Embryonic facial prominence (tissue), 1 donor: Measurements from ENCODE around the gene BORCS8.

Experiments
- DNase-seq: peaks from one replicate; pipeline ENCODE4 v3.0.0-alpha.2; 2016; ENCODE audit errors: extremely low spot score

Gene BORCS8

DNA sequence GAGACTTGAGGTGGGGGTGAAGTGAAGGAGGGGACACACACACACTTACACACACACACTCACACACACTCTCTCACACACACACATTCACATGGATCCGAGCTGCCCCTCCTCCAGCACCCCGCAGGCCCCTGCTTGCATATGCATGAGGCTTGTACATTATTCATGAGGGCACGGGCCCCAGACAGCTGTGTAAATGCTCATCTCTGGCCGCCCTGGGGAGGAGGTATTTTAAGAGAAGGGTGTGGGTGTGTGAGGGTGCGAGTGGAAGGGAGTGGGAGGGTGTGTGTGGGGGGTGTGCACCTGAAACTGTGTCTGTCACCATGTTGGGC, 22.2 kb upstream of the BORCS8 start:
- DNase-seq, result no peak

DNA sequence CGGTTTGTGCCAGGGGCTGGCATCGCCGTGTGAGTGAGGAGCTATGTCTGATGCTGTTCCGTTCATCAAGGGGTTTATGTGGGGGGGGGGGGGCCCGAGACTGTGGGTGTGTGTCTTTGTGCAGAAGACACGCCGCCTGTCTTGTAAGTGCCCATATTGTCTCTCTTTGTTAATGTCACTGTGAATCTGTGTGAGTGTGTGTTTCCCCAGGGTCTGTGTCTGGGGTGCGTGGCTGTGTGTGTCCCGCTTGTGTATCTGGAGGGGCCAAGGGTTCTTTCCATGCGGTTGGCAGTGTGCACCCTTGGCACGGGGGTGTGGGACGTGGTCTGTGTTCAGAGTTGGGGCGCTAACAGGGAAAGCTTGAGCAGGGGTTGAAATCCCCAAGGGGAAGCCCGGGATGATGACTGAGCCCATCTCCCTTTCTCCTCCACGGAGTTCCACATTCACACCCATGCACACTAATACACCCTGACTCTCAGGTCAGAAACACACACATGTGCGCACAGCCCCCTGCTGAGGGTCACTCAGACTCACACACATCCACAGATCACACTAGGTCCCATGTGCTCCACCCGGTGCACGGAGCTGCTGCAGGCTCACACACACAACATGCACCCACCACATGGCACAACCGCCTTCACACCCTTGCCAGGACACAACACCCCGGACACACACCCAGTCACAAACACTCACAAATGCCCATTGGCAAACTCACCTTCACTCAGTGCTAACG, 21.6 kb upstream of the BORCS8 start:
- no peak for DNase-seq

- no peak for DNase-seq
These were observed 21.0 kb upstream of the BORCS8 start for GRCh38 chr19:19212916-19213315.

- DNase-seq, result no peak
These were observed 19.8 kb upstream of the BORCS8 start, which contains the start of gene NCAN for GRCh38 chr19:19211499-19212420. TSS of gene NCAN (plus strand) at chr19:19211958. CDS start at chr19:19216954, 4,996 bp downstream.

- no peak for DNase-seq
These were observed 17.4 kb upstream of the BORCS8 start for GRCh38 chr19:19209372-19209771.

DNA sequence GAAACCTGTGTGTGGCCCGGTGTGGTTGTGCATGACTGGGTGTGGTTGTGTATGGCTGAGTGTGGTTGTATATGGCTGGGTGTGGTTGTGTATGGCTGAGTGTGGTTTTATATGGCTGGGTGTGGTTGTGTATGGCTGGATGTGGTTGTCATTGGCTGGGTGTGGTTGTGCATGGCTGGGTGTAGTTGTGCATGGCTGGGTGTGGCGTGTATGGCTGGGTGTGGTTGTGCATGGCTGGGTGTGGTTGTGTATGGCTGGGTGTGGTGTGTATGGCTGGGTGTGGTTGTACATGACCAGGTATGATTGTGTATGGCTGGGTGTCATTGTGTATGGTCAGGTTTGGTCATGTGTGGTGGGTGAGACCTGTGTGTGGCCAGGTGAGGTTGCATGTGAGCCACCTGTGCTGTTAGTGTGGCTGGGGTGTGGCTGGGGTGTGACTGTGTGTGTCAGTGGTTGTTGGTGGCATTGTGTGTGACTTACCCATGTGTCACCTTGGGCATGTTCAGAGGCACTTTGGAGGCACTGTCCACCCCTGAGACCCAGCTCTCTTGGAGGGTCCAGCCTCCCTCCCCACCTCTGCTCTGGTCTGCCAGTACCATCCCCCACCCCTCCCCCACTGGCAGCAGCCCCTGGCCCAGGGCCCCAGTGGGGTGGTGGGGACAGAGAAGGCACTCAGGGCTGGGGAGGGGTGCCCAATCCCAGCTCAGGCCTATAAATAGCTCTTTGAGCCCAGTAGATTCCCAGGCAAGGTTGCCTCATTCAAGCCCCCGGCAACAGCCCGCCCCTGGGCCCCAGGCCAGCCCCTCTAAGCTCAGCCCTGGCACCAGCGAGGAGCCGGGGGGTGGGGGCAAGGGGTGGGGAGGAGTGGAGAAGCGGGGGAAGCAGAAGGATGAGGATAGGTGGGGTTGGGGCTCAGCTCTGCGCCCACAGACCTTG, 16.0 kb upstream of the BORCS8 start:
- no peak for DNase-seq

DNA sequence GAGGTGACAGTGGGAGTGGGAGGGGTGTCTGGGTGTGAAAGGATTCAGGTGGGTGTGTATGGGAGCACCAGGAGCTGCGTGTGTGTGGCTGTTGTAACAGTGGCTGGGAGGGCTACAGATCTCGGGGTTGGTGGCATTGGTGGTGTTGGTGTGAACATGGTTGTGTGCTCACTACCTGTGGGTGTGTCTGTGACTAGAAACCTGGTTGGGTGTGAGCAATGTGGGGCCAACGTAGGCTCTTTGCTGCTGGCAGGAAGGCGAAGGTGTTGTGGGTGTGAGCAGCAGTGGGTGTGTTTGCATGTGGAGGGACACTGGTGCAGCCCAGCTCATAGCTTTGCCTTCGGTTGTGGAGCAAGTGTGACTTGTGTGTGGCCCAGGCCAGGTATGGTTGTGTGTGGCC, 15.0 kb upstream of the BORCS8 start:
- DNase-seq, result no peak

- DNase-seq, result no peak
These were observed 13.8 kb upstream of the BORCS8 start for GRCh38 chr19:19205416-19206410.

GRCh38 chr19:19204181-19204580, 12.2 kb upstream of the BORCS8 start:
- no peak for DNase-seq

- DNase-seq, result peak; percentile 64
These were observed 11.3 kb upstream of the BORCS8 start, which contains the start of gene NR2C2AP for GRCh38 chr19:19203012-19203856. TSS of gene NR2C2AP (minus strand) at chr19:19203414. CDS start at chr19:19203060, 354 bp downstream.

DNA sequence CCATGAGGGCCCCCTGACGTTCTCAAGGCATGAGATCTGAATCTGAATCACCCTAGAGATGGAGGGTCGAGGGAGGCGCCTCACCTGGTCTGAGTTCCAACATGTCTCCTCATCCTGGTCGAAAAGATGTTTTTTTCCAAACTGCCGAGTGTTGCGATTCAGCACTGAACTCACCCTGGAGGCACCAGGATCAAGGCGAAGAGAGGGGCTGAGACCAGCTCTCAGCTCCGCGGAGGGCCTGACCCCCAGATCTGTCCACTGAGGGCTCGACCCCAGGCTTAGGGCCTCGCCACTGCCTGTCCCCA, 10.7 kb upstream of the BORCS8 start:
- DNase-seq, result no peak

DNA sequence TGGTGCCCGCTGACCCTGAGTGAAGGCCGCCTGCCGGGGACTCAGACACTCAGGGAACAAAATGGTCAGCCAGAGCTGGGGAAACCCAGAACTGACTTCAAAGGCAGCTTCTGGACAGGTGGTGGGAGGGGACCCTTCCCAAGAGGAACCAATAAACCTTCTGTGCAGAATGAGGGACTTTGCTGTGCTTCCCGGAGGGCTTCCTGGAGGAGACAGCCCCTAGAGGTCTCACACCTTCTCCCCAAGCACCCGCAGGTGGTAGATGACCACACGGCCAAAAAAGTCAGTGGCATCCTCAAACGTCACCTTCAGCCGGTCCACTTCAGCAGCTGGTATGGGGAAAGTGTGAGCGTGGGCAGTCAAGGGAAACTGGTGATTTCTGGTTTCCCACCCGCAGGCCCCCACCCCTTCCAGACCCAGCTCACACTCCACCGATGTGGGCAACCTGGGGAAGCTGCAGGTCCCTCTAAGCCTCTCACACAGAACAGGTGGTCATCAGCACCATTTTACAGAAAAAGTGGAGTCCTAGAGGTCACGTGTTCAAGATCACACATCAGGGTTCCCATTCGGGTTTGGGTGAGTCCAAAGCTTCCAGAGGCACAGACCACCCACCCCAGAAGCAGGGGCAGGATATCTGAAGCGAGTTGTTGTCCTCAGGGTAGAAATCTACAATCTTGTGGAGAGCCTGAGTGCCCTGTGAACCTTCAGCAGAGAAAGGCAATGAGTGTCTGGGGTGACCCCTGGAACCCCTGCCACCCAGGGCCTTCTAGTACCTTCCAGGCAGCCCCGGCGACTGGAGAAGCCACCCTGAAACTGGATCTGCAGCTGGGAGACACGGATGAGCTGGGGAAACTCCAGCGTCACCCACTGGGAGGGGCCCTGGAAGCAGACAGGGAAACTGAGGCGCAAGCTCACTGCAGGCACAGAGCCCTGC, 10.0 kb upstream of the BORCS8 start:
- DNase-seq, result no peak

- DNase-seq, result no peak
These were observed 2.0 kb upstream of the BORCS8 start for GRCh38 chr19:19193926-19194325.

DNA sequence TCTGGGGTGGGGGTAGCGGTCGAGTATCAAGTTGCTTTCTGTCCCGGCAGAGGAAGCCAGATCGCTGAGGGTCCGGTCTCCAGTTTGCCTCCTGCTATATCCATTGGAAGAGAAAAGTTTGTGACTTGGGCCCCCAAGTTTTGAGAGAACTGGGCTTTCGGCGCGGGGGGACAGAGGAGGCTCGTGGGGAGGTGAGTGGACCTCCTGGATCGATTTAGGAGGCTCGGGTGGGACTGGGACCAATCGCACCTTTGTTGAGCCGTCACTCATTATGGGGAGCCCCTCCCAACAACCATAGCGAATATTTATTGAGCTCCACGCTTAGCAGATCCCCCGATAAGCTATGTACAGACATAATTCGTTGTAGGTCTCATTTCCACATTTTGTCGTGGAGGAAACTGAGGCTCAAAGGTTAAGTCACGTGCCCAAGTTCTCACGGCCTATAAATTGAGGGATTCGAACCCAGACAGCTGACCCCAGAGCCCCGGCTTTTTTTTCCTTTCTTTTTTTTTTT, 1.0 kb upstream of the BORCS8 start:
- DNase-seq, result no peak

GRCh38 chr19:19191768-19192077, 229 bp downstream of the BORCS8 start:
- no peak for DNase-seq

- DNase-seq, result no peak
These were observed 5.2 kb downstream of the BORCS8 start for GRCh38 chr19:19186742-19187141.

DNA sequence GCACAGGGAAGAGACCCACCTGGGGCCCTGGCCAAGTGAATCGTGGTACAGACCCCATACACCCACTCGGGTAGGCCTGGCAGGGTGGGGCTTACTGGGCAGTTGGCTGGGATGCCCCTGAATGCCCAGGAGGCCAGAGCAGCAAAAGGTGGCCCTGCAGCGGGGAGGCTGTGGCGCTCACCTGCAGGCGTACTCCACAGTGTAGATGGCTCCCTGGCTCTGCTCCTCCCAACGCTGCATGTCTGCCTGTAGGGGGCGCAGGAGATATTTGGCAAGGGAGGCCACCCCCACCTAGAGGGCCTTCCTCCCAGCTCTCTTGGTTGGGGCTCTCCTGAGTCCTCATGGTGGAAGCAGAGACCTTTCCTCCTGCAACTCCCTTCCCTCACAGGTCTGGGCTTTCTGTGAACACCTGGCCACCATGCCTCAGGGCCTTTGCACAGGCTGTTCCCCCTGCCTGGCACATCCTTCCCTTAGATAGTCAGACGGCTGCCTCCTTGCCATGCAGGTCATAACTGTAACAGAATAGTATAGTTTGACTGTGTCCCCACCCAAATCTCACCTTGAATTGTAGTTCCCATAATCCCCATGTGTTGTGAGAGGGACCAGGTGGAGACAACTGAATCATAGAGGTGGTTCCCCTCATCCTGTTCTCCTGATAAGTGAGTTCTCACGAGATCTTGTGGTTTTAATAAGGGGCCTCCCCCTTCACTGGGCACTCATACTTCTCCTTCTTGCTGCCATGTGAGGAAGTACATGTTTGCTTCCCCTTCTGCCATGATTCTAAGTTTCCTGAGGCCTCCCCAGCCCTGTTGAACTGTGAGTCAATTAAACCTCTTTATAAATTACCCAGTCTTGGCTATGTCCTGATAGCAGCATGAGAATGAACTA, 5.9 kb downstream of the BORCS8 start:
- no peak for DNase-seq
